Osteoblast (primary cell): ENCODE measurements around the gene VPS37C. TPM values are rescaled to one million over a fixed set of nuclear protein-coding genes. Genes with fewer than 3 reads are reported as not detected.
"Not testable (repeated sequence)": the region's sequence is repeated elsewhere in the genome, so short reads cannot be mapped to it uniquely, and the experiment has no call there.

Experiments used
- DNase-seq: peaks from one replicate; pipeline ENCODE4 v3.0.0; 2011; ENCODE audit warnings: low spot score, mixed read lengths; ENCODE audit not compliant: insufficient read length; ENCODE audit errors: missing footprints
- H2AFZ ChIP-seq: 2 replicates; pipeline ENCODE4 v1.6.0; 2011; ENCODE audit warnings: mild to moderate bottlenecking, low read length
- H3K27ac ChIP-seq: 2 replicates; pipeline ENCODE4 v1.5.1; 2011; ENCODE audit warnings: mild to moderate bottlenecking, low read depth, low read length, moderate library complexity
- H3K27me3 ChIP-seq: 2 replicates; pipeline ENCODE4 v1.6.0; 2012; ENCODE audit warnings: mild to moderate bottlenecking, control low read depth, inconsistent platforms, low read length, moderate library complexity; ENCODE audit not compliant: insufficient read depth
- H3K36me3 ChIP-seq: 2 replicates; pipeline ENCODE4 v1.5.1; 2011; ENCODE audit warnings: mild to moderate bottlenecking, low read length, control low read depth, moderate library complexity; ENCODE audit not compliant: insufficient read depth
- H3K4me1 ChIP-seq: 2 replicates; pipeline ENCODE4 v1.5.1; 2011; ENCODE audit warnings: mild to moderate bottlenecking, low read length, control low read depth, moderate library complexity; ENCODE audit not compliant: insufficient read depth
- H3K4me2 ChIP-seq: 2 replicates; pipeline ENCODE4 v1.6.0; 2011; ENCODE audit warnings: mild to moderate bottlenecking, low read length; ENCODE audit not compliant: insufficient read depth
- H3K4me3 ChIP-seq: fragments of 200-600 bp; sonication (generic); 3 replicates; pipeline ENCODE4 v1.5.1; 2012; ENCODE audit warnings: mild to moderate bottlenecking, low read length, inconsistent platforms; ENCODE audit not compliant: insufficient read depth
- H3K79me2 ChIP-seq: 2 replicates; pipeline ENCODE4 v1.6.0; 2012; ENCODE audit warnings: mild to moderate bottlenecking, low read length, control low read depth, inconsistent platforms; ENCODE audit not compliant: insufficient read depth
- H3K9me3 ChIP-seq: 2 replicates; pipeline ENCODE4 v1.5.1; 2011; ENCODE audit warnings: low read depth, low read length, control low read depth
- H4K20me1 ChIP-seq: 2 replicates; pipeline ENCODE4 v1.6.0; 2012; ENCODE audit warnings: mild to moderate bottlenecking, low read length, control low read depth; ENCODE audit not compliant: insufficient read depth
- CTCF ChIP-seq: IDR thresholded peaks from 2 replicates; pipeline ENCODE4 v1.5.1; 2011; ENCODE audit warnings: mild to moderate bottlenecking, low read depth, low read length, moderate library complexity; ENCODE audit errors: extremely low read depth
- total RNA-seq: library from RNA; depleted of rRNA; stranded (reverse); fragments of >200 nt; gene quantifications from 2 replicates; pipeline ENCODE4 v1.2.3, GENCODE V29; 2012

VPS37C gene
- 16.8 and 19.2 TPM in 2 replicates for total RNA-seq

GRCh38 chr11:61161190-61162091 lies at the start of gene VPS37C:
VPS37C (minus strand) TSS chr11:61161426; CDS start chr11:61138829, 22,597 bp downstream.
- Histone ChIP-seq H2AFZ (peak within 1 kb of the TSS; percentile 94), H3K27me3 (no peaks in the 10 kb centered on the region), H4K20me1 (no peaks in the 10 kb centered on the region), H3K27ac (peak within 1 kb of the TSS; percentile 79), H3K36me3 (peaks cover 7% of the 10 kb centered on the region), H3K4me3 (peak within 1 kb of the TSS; percentile 82), H3K4me1 (peaks cover 30% of the 10 kb centered on the region), H3K79me2 (peaks cover 48% of the 10 kb centered on the region), H3K9me3 (no peaks in the 10 kb centered on the region), H3K4me2 (peak within 1 kb of the TSS; percentile 100)
- DNase-seq, result peak; percentile 99
- TF ChIP-seq CTCF, result no peak

- H2AFZ ChIP-seq, H3K27me3 ChIP-seq, H3K27ac ChIP-seq, H3K4me2 ChIP-seq, H3K36me3 ChIP-seq, DNase-seq, H3K9me3 ChIP-seq, H3K4me1 ChIP-seq, H3K4me3 ChIP-seq, H3K79me2 ChIP-seq, H4K20me1 ChIP-seq: not testable (repeated sequence)
These were observed 49.4 kb upstream of the VPS37C start for GRCh38 chr11:61210629-61211028.

GRCh38 chr11:61207636-61208310 lies 46.5 kb upstream of the VPS37C start:
- DNase-seq, H3K9me3 ChIP-seq, H3K36me3 ChIP-seq, H3K27ac ChIP-seq, H3K4me1 ChIP-seq, H2AFZ ChIP-seq, H3K79me2 ChIP-seq, H3K4me2 ChIP-seq, H3K27me3 ChIP-seq, H4K20me1 ChIP-seq, H3K4me3 ChIP-seq: not testable (repeated sequence)

GRCh38 chr11:61204502-61205059 lies 43.4 kb upstream of the VPS37C start:
- not testable (repeated sequence) for H3K36me3 ChIP-seq, DNase-seq, H3K27me3 ChIP-seq, H3K4me2 ChIP-seq, H3K4me3 ChIP-seq, H3K9me3 ChIP-seq, H4K20me1 ChIP-seq, H2AFZ ChIP-seq, H3K79me2 ChIP-seq, H3K4me1 ChIP-seq, H3K27ac ChIP-seq

GRCh38 chr11:61203873-61204272 lies 42.6 kb upstream of the VPS37C start:
- not testable (repeated sequence) for H3K36me3 ChIP-seq, H3K9me3 ChIP-seq, H3K4me1 ChIP-seq, H4K20me1 ChIP-seq, H3K27me3 ChIP-seq, H3K79me2 ChIP-seq, H3K27ac ChIP-seq, H2AFZ ChIP-seq, H3K4me3 ChIP-seq, DNase-seq, H3K4me2 ChIP-seq

GRCh38 chr11:61202950-61203746 lies 41.9 kb upstream of the VPS37C start, which contains the start of gene PGA3:
PGA3 (plus strand) TSS chr11:61203515; CDS start chr11:61203565, 50 bp downstream.
- not testable (repeated sequence) for H3K79me2 ChIP-seq, H3K36me3 ChIP-seq, H3K4me2 ChIP-seq, H3K4me1 ChIP-seq, H3K9me3 ChIP-seq, H3K27ac ChIP-seq, H3K27me3 ChIP-seq, H3K4me3 ChIP-seq, H2AFZ ChIP-seq, H4K20me1 ChIP-seq, DNase-seq
